HG02885 (cell line): ENCODE measurements around the gene MOAP1.
"Not testable (repeated sequence)": the region's sequence is repeated elsewhere in the genome, so short reads cannot be mapped to it uniquely, and the experiment has no call there.

Experiments
- ATAC-seq: cut with Tn5 transposase; IDR thresholded peaks from one replicate; pipeline ENCODE4 v1.9.1; 2021; ENCODE audit warnings: mild to moderate bottlenecking; ENCODE audit not compliant: unreplicated experiment, poor library complexity

MOAP1 gene

GRCh38 chr14:93150227-93151208 is 34.2 kb downstream of the MOAP1 start:
- no peak for ATAC-seq

- no peak for ATAC-seq
Observed at GRCh38 chr14:93148979-93149378, 35.7 kb downstream of the MOAP1 start.

GRCh38 chr14:93146119-93146518 is 38.6 kb downstream of the MOAP1 start:
- ATAC-seq = peak; percentile 55

GRCh38 chr14:93142854-93143652 is 41.6 kb downstream of the MOAP1 start:
- ATAC-seq = no peak

- no peak for ATAC-seq
Observed at GRCh38 chr14:93137864-93138263, 46.8 kb downstream of the MOAP1 start.

GRCh38 chr14:93136508-93136907 is 48.2 kb downstream of the MOAP1 start:
- not testable (repeated sequence) for ATAC-seq

- no peak for ATAC-seq
Observed at GRCh38 chr14:93136009-93136408, 48.7 kb downstream of the MOAP1 start.

- ATAC-seq = no peak
Observed at GRCh38 chr14:93135399-93135798, 49.3 kb downstream of the MOAP1 start.

- ATAC-seq = no peak
Observed at GRCh38 chr14:93133464-93133863, 51.2 kb downstream of the MOAP1 start.

GRCh38 chr14:93132472-93133065 is 52.1 kb downstream of the MOAP1 start:
- ATAC-seq = no peak
